ENCODE results near the gene EMILIN3. TPM values are rescaled to one million over a fixed set of nuclear protein-coding genes. Genes with fewer than 3 reads are reported as not detected.

Gene EMILIN3
- polyA plus RNA-seq, 2 of the 4 experiments (the other 2 are of a cell fraction): 0.06 to 0.58 TPM

DNA sequence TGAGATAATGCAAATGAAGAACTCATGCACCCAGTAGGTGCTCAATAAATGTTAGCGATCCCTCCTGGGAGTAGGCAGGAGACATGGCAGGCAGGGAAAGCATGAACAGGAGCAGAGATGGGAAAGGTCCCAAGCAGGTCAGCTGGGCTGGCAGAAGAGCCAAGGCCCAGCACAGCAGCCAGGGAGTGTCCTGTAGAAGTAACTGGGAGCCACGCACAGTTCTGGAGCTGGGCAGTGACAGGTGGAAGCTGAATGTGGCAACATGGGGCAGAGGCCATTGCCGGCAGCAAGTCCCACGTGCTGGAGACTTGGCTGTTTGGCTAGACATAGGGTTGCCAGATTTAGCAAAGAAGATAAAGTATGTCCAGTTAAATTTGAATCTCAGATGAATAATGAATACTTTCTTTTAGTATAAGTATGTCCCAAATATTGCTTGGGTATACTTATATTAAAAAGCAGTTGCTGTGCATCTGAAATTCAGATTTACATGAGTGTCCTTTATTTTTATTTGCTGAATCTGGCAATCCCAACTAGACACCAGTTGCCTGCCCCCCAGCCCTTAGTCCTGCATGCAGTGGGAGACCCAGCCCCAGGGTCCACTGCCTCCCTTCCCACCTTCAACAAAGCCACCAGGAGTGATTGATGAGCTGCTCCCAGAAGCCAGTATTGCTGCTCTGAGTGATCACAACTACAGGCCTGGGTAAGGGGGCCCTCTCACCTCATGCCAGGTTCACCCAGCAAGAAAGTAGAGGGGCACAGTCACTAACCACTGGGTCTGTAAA, 29.7 kb downstream of the EMILIN3 start (continued):
- TF ChIP-seq, protein P1, sequence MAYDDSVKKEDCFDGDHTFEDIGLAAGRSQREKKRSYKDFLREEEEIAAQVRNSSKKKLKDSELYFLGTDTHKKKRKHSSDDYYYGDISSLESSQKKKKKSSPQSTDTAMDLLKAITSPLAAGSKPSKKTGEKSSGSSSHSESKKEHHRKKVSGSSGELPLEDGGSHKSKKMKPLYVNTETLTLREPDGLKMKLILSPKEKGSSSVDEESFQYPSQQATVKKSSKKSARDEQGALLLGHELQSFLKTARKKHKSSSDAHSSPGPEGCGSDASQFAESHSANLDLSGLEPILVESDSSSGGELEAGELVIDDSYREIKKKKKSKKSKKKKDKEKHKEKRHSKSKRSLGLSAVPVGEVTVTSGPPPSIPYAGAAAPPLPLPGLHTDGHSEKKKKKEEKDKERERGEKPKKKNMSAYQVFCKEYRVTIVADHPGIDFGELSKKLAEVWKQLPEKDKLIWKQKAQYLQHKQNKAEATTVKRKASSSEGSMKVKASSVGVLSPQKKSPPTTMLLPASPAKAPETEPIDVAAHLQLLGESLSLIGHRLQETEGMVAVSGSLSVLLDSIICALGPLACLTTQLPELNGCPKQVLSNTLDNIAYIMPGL (CRISPR knock-in tag; IDR thresholded peaks at IDR 0.05; ENCODE audit: borderline replicate concordance): no peak
- TF ChIP-seq HOXB13 (CRISPR knock-in tag; IDR thresholded peaks at IDR 0.05; ENCODE audit: low read depth) (no peak), POLR2AphosphoS2 (conservative IDR thresholded peaks at IDR 0.05; ENCODE audit: low read length) (no peak), SREBF2 (IDR thresholded peaks at IDR 0.05) (no peak), NFE2L2 (conservative IDR thresholded peaks at IDR 0.05; ENCODE audit: low read length) (no peak), HOXA7 (CRISPR knock-in tag; IDR thresholded peaks at IDR 0.05) (no peak)
- TF ChIP-seq, protein P2, sequence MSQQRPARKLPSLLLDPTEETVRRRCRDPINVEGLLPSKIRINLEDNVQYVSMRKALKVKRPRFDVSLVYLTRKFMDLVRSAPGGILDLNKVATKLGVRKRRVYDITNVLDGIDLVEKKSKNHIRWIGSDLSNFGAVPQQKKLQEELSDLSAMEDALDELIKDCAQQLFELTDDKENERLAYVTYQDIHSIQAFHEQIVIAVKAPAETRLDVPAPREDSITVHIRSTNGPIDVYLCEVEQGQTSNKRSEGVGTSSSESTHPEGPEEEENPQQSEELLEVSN (IDR thresholded peaks at IDR 0.05; ENCODE audit: borderline replicate concordance, low read depth): no peak

DNA sequence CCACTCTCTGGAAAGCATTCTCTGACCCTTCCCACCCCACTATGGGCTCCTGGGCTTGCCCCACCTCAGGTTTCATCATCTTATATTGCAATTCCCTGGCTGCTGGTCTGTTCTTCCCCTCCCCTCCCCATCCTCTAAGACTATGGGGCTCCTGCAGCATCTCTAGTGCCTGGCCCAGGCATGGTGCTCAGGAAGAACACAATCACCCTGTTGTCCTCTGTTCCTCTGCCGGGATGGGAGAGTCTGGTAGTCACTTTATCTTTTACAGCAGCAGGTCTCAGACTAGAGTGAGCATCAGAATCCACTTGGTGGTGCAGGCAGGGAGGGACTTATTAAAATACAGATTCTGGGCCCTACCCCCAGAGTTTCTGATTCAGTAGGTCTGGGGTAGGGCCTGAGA, 31.0 kb downstream of the EMILIN3 start:
- H3K4me1 ChIP-seq: peaks cover 4% of the 10 kb centered on the region; the same call in 1 of the 3 replicates
- POLR2A ChIA-PET: no interaction called here
- no peak for DNase-seq (ENCODE audit: low read depth in 1 of 2, low spot score in 1 of 2)
- H3K27ac ChIP-seq: no peak overlapping the region
- CTCF ChIA-PET: interaction anchor here (0.8 to 1.5 kb wide), 3 partner anchors 17 to 191 kb away, joined by 3 to 11 read pairs (median 3); no protein-coding TSS in a partner anchor
- 100% methylated on average over 1 of the region's 1 CpG for WGBS (ENCODE audit: missing lambda C conversion rate)
- H3K4me2 ChIP-seq: no peak overlapping the region
- H3K9me3 ChIP-seq: no peaks in the 10 kb centered on the region
- no peak overlapping the region for H3K4me3 ChIP-seq
- no peak for FAIRE-seq
- TF ChIP-seq POLR2AphosphoS2 (conservative IDR thresholded peaks at IDR 0.05; ENCODE audit: low read length) (no peak), HOXA7 (CRISPR knock-in tag; IDR thresholded peaks at IDR 0.05) (no peak), ESRRA (IDR thresholded peaks at IDR 0.05; ENCODE audit: borderline replicate concordance, low read length) (no peak), CHD4 (IDR thresholded peaks at IDR 0.05; ENCODE audit: borderline replicate concordance) (no peak), PHF8 (IDR thresholded peaks at IDR 0.05; ENCODE audit: borderline replicate concordance, low read depth) (no peak), CBX2 (IDR thresholded peaks at IDR 0.05; ENCODE audit: borderline replicate concordance, low read depth) (no peak), HOXB13 (CRISPR knock-in tag; IDR thresholded peaks at IDR 0.05; ENCODE audit: low read depth) (no peak)
- no peak for ATAC-seq

DNA sequence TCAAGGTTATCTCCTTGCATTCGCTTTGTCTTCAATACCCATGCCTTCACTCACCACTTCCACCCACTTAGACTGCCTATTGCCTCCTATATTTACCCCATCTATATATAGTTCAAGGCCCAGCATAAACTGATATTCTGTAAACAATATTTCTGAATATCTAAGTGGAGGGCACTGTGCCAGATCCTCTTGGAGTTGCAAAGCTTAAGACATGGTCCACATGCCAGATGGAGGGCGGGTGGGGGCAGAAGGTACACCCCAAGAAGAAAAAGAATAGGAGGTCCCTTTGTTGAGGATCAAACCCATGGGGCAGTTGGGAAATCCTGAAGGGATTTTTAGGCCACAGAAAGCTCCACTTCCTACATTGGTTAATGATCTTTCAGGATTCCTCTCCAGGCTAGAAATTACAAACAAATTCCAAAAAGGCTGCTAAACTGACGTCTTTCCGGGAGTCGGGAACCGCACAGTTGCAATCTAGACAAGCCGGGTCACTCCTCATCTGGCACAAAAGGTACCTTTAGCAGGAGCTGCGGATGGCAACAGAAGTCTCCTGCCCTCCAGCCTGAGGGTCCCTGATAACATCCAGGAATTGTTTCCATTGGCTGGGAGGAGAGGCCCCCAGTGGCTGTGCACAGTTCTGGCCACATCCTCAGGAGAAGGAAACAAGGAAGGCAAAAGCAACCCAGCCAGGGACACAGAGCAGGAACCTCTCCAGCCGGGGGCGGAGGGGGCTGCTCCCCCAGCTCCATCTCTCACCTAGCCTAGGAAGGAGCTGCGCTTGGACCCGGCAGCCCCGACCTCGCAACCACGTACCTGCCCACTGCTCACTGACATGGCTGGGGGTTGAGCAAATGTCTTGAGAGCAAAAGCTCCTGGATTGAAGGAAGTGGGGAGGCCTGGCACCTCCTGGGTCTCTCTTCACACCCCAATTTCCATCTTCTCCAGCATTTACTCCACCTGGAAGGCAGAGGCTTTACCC, 31.9 kb downstream of the EMILIN3 start:
- POLR2A ChIA-PET: no interaction called here
- ATAC-seq (no peak), FAIRE-seq (no peak), DNase-seq (ENCODE audit: low read depth in 1 of 2, low spot score in 1 of 2) (no peak)
- 81% methylated on average over 14 of the region's 15 CpGs for WGBS (ENCODE audit: missing lambda C conversion rate)
- Histone ChIP-seq H3K4me1 (peaks cover 8% of the 10 kb centered on the region), H3K27ac (no peak overlapping the region), H3K4me2 (no peak overlapping the region), H3K9me3 (no peaks in the 10 kb centered on the region), H3K4me3 (no peak overlapping the region)
- CTCF ChIA-PET: interaction anchor here (0.7 to 1.5 kb wide), 5 partner anchors 16 to 200 kb away, joined by 3 to 11 read pairs (median 3); no protein-coding TSS in a partner anchor
- TF ChIP-seq, protein P3, sequence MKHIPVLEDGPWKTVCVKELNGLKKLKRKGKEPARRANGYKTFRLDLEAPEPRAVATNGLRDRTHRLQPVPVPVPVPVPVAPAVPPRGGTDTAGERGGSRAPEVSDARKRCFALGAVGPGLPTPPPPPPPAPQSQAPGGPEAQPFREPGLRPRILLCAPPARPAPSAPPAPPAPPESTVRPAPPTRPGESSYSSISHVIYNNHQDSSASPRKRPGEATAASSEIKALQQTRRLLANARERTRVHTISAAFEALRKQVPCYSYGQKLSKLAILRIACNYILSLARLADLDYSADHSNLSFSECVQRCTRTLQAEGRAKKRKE (CRISPR knock-in tag; IDR thresholded peaks at IDR 0.05; ENCODE audit: low read depth): no peak
- TF ChIP-seq ZSCAN20 (CRISPR knock-in tag; IDR thresholded peaks at IDR 0.05) (no peak), ZC3H11A (IDR thresholded peaks at IDR 0.05) (no peak), FOSB (CRISPR knock-in tag; IDR thresholded peaks at IDR 0.05) (no peak)
